GM23248 (cell line): ENCODE results near the gene CORO2B.

Experiments used
- EZH2 ChIP-seq: fragments of 200-600 bp; sonication (generic); IDR thresholded peaks from 2 replicates; pipeline ENCODE4 v1.6.1; 2018; ENCODE audit warnings: antibody characterized with exemption, mild to moderate bottlenecking; ENCODE audit not compliant: insufficient read depth, poor library complexity, severe bottlenecking
- EZH2phosphoT487 ChIP-seq: fragments of 200-600 bp; sonication (generic); IDR thresholded peaks from 2 replicates; pipeline ENCODE4 v1.6.1; 2018; ENCODE audit warnings: antibody characterized with exemption, moderate library complexity, mild to moderate bottlenecking, low read depth; ENCODE audit not compliant: insufficient read depth

GRCh38 chr15:68699124-68699880 lies 120.5 kb downstream of the CORO2B start:
- TF ChIP-seq EZH2 (no peak), EZH2phosphoT487 (no peak)
